ENCODE measurements around the gene ROBO2.

ROBO2 gene

GRCh38 chr3:77529522-77529921 lies 489.6 kb downstream of the ROBO2 start:
- Histone ChIP-seq H3K27ac (ENCODE audit: insufficient read depth, low read depth, low read length, poor library complexity, severe bottlenecking) (no peak overlapping the region), H3K4me3 (ENCODE audit: insufficient read depth, low read depth, low read length) (no peak overlapping the region), H3K9me3 (ENCODE audit: control insufficient read depth, low read length) (no peaks in the 10 kb centered on the region), H3K36me3 (ENCODE audit: control insufficient read depth, insufficient read depth, low read length) (no peaks in the 10 kb centered on the region), H3K4me1 (ENCODE audit: control insufficient read depth, insufficient read depth, low read length) (peaks cover 5% of the 10 kb centered on the region), H3K27me3 (ENCODE audit: control insufficient read depth, insufficient read depth, low read length, poor library complexity, severe bottlenecking) (no peaks in the 10 kb centered on the region)
- WGBS, 2 experiments = 83 to 91% methylated on average over 1 of the region's 1 CpG

- no peak overlapping the region for H3K27ac ChIP-seq (ENCODE audit: insufficient read depth, low read depth, low read length, poor library complexity, severe bottlenecking)
- H3K36me3 ChIP-seq (ENCODE audit: control insufficient read depth, insufficient read depth, low read length) = no peaks in the 10 kb centered on the region
- H3K4me3 ChIP-seq (ENCODE audit: insufficient read depth, low read depth, low read length) = no peak overlapping the region
- WGBS, 2 experiments = 96 to 100% methylated on average over 4 of the region's 4 CpGs
- no peaks in the 10 kb centered on the region for H3K4me1 ChIP-seq (ENCODE audit: control insufficient read depth, insufficient read depth, low read length)
- no peaks in the 10 kb centered on the region for H3K9me3 ChIP-seq (ENCODE audit: control insufficient read depth, low read length)
- no peaks in the 10 kb centered on the region for H3K27me3 ChIP-seq (ENCODE audit: control insufficient read depth, insufficient read depth, low read length, poor library complexity, severe bottlenecking)
These were observed 491.0 kb downstream of the ROBO2 start for GRCh38 chr3:77530870-77531269.

- H3K9me3 ChIP-seq (ENCODE audit: control insufficient read depth, low read length) = no peaks in the 10 kb centered on the region
- 55 to 85% methylated on average over 1 to 2 of the region's 2 CpGs for WGBS, 2 experiments
- H3K27ac ChIP-seq (ENCODE audit: insufficient read depth, low read depth, low read length, poor library complexity, severe bottlenecking) = no peak overlapping the region
- no peaks in the 10 kb centered on the region for H3K27me3 ChIP-seq (ENCODE audit: control insufficient read depth, insufficient read depth, low read length, poor library complexity, severe bottlenecking)
- H3K4me1 ChIP-seq (ENCODE audit: control insufficient read depth, insufficient read depth, low read length) = peaks cover 5% of the 10 kb centered on the region
- no peaks in the 10 kb centered on the region for H3K36me3 ChIP-seq (ENCODE audit: control insufficient read depth, insufficient read depth, low read length)
- H3K4me3 ChIP-seq (ENCODE audit: insufficient read depth, low read depth, low read length) = no peak overlapping the region
These were observed 495.2 kb downstream of the ROBO2 start for GRCh38 chr3:77535116-77535515.

- Histone ChIP-seq H3K4me1 (ENCODE audit: control insufficient read depth, insufficient read depth, low read length) (peaks cover 7% of the 10 kb centered on the region), H3K27me3 (ENCODE audit: control insufficient read depth, insufficient read depth, low read length, poor library complexity, severe bottlenecking) (no peaks in the 10 kb centered on the region), H3K9me3 (ENCODE audit: control insufficient read depth, low read length) (no peaks in the 10 kb centered on the region), H3K36me3 (ENCODE audit: control insufficient read depth, insufficient read depth, low read length) (no peaks in the 10 kb centered on the region), H3K27ac (ENCODE audit: insufficient read depth, low read depth, low read length, poor library complexity, severe bottlenecking) (no peak overlapping the region), H3K4me3 (ENCODE audit: insufficient read depth, low read depth, low read length) (no peak overlapping the region)
- WGBS, 2 experiments = 73 to 88% methylated on average over 3 of the region's 3 CpGs
These were observed 496.3 kb downstream of the ROBO2 start for GRCh38 chr3:77536038-77536775.

GRCh38 chr3:77539014-77539413 lies 499.1 kb downstream of the ROBO2 start:
- H3K9me3 ChIP-seq (ENCODE audit: control insufficient read depth, low read length) = no peaks in the 10 kb centered on the region
- 90 to 95% methylated on average over 10 to 11 of the region's 11 CpGs for whole genome bisulfite sequencing, 2 experiments
- H3K27ac ChIP-seq (ENCODE audit: insufficient read depth, low read depth, low read length, poor library complexity, severe bottlenecking) = no peak overlapping the region
- H3K27me3 ChIP-seq (ENCODE audit: control insufficient read depth, insufficient read depth, low read length, poor library complexity, severe bottlenecking) = no peaks in the 10 kb centered on the region
- no peak overlapping the region for H3K4me3 ChIP-seq (ENCODE audit: insufficient read depth, low read depth, low read length)
- peaks cover 10% of the 10 kb centered on the region for H3K4me1 ChIP-seq (ENCODE audit: control insufficient read depth, insufficient read depth, low read length)
- no peaks in the 10 kb centered on the region for H3K36me3 ChIP-seq (ENCODE audit: control insufficient read depth, insufficient read depth, low read length)

- Histone ChIP-seq H3K4me1 (ENCODE audit: control insufficient read depth, insufficient read depth, low read length) (peaks cover 10% of the 10 kb centered on the region), H3K36me3 (ENCODE audit: control insufficient read depth, insufficient read depth, low read length) (no peaks in the 10 kb centered on the region), H3K27me3 (ENCODE audit: control insufficient read depth, insufficient read depth, low read length, poor library complexity, severe bottlenecking) (no peaks in the 10 kb centered on the region), H3K27ac (ENCODE audit: insufficient read depth, low read depth, low read length, poor library complexity, severe bottlenecking) (no peak overlapping the region), H3K4me3 (ENCODE audit: insufficient read depth, low read depth, low read length) (no peak overlapping the region), H3K9me3 (ENCODE audit: control insufficient read depth, low read length) (no peaks in the 10 kb centered on the region)
- 91 to 92% methylated on average over 2 of the region's 2 CpGs for WGBS, 2 experiments
These were observed 499.8 kb downstream of the ROBO2 start for GRCh38 chr3:77539677-77540076.

GRCh38 chr3:77541203-77541922 lies 501.5 kb downstream of the ROBO2 start:
- Histone ChIP-seq H3K4me3 (ENCODE audit: insufficient read depth, low read depth, low read length) (no peak overlapping the region), H3K27me3 (ENCODE audit: control insufficient read depth, insufficient read depth, low read length, poor library complexity, severe bottlenecking) (no peaks in the 10 kb centered on the region), H3K9me3 (ENCODE audit: control insufficient read depth, low read length) (no peaks in the 10 kb centered on the region), H3K4me1 (ENCODE audit: control insufficient read depth, insufficient read depth, low read length) (peaks cover 5% of the 10 kb centered on the region), H3K36me3 (ENCODE audit: control insufficient read depth, insufficient read depth, low read length) (no peaks in the 10 kb centered on the region), H3K27ac (ENCODE audit: insufficient read depth, low read depth, low read length, poor library complexity, severe bottlenecking) (no peak overlapping the region)
- 25 to 46% methylated on average over 2 to 3 of the region's 4 CpGs for WGBS, 2 experiments

- no peak overlapping the region for H3K27ac ChIP-seq (ENCODE audit: insufficient read depth, low read depth, low read length, poor library complexity, severe bottlenecking)
- H3K4me3 ChIP-seq (ENCODE audit: insufficient read depth, low read depth, low read length) = no peak overlapping the region
- H3K4me1 ChIP-seq (ENCODE audit: control insufficient read depth, insufficient read depth, low read length) = peaks cover 2% of the 10 kb centered on the region
- no peaks in the 10 kb centered on the region for H3K9me3 ChIP-seq (ENCODE audit: control insufficient read depth, low read length)
- WGBS, 2 experiments = 92 to 100% methylated on average over 2 to 3 of the region's 3 CpGs
- no peaks in the 10 kb centered on the region for H3K27me3 ChIP-seq (ENCODE audit: control insufficient read depth, insufficient read depth, low read length, poor library complexity, severe bottlenecking)
- H3K36me3 ChIP-seq (ENCODE audit: control insufficient read depth, insufficient read depth, low read length) = no peaks in the 10 kb centered on the region
These were observed 506.3 kb downstream of the ROBO2 start for GRCh38 chr3:77546246-77546645.

GRCh38 chr3:77549034-77549433 lies 509.1 kb downstream of the ROBO2 start:
- Histone ChIP-seq H3K27ac (ENCODE audit: insufficient read depth, low read depth, low read length, poor library complexity, severe bottlenecking) (no peak overlapping the region), H3K27me3 (ENCODE audit: control insufficient read depth, insufficient read depth, low read length, poor library complexity, severe bottlenecking) (no peaks in the 10 kb centered on the region), H3K4me1 (ENCODE audit: control insufficient read depth, insufficient read depth, low read length) (no peaks in the 10 kb centered on the region), H3K4me3 (ENCODE audit: insufficient read depth, low read depth, low read length) (no peak overlapping the region), H3K36me3 (ENCODE audit: control insufficient read depth, insufficient read depth, low read length) (no peaks in the 10 kb centered on the region), H3K9me3 (ENCODE audit: control insufficient read depth, low read length) (no peaks in the 10 kb centered on the region)
- WGBS, 2 experiments = 92 to 95% methylated on average over 4 to 5 of the region's 5 CpGs

GRCh38 chr3:77553240-77553639 lies 513.3 kb downstream of the ROBO2 start:
- H3K27ac ChIP-seq (ENCODE audit: insufficient read depth, low read depth, low read length, poor library complexity, severe bottlenecking) = no peak overlapping the region
- WGBS, 2 experiments = 84 to 100% methylated on average over 1 of the region's 1 CpG

More at GRCh38 chr3:77553240-77553639, 513.3 kb downstream of the ROBO2 start:
- no peaks in the 10 kb centered on the region for H3K4me1 ChIP-seq (ENCODE audit: control insufficient read depth, insufficient read depth, low read length)
- no peak overlapping the region for H3K4me3 ChIP-seq (ENCODE audit: insufficient read depth, low read depth, low read length)
- no peaks in the 10 kb centered on the region for H3K9me3 ChIP-seq (ENCODE audit: control insufficient read depth, low read length)
- H3K27me3 ChIP-seq (ENCODE audit: control insufficient read depth, insufficient read depth, low read length, poor library complexity, severe bottlenecking) = no peaks in the 10 kb centered on the region
- H3K36me3 ChIP-seq (ENCODE audit: control insufficient read depth, insufficient read depth, low read length) = no peaks in the 10 kb centered on the region

Data from ectodermal cell (in vitro differentiated cells).